Endothelial cell (in vitro differentiated cells): ENCODE data around the gene MAPK6. TPM values are rescaled to one million over a fixed set of nuclear protein-coding genes. Genes with fewer than 3 reads are reported as not detected.
A peak's percentile ranks its signal among the peaks of the same experiment; 100 is the strongest.
"Not testable (repeated sequence)": the region's sequence is repeated elsewhere in the genome, so short reads cannot be mapped to it uniquely, and the experiment has no call there.

Source experiments
- DNase-seq: peaks from one replicate; pipeline ENCODE4 v3.0.0; 2021; ENCODE audit warnings: low spot score
- H3K27ac Mint-ChIP-seq: one replicate; pipeline ENCODE4 v1.8.0; 2021; ENCODE audit warnings: mixed read lengths, inconsistent platforms; ENCODE audit not compliant: unreplicated experiment
- H3K27me3 Mint-ChIP-seq: one replicate; pipeline ENCODE4 v1.8.0; 2021; ENCODE audit warnings: mild to moderate bottlenecking, moderate library complexity, mixed read lengths, inconsistent platforms; ENCODE audit not compliant: unreplicated experiment
- H3K36me3 Mint-ChIP-seq: one replicate; pipeline ENCODE4 v1.8.0; 2021; ENCODE audit warnings: mild to moderate bottlenecking, low read depth, mixed read lengths, inconsistent platforms; ENCODE audit not compliant: unreplicated experiment
- H3K4me1 Mint-ChIP-seq: one replicate; pipeline ENCODE4 v1.8.0; 2021; ENCODE audit warnings: mild to moderate bottlenecking, mixed read lengths, inconsistent platforms; ENCODE audit not compliant: unreplicated experiment
- H3K4me3 Mint-ChIP-seq: one replicate; pipeline ENCODE4 v1.8.0; 2021; ENCODE audit warnings: mild to moderate bottlenecking, mixed read lengths, inconsistent platforms; ENCODE audit not compliant: unreplicated experiment
- H3K9me3 Mint-ChIP-seq: one replicate; pipeline ENCODE4 v1.8.0; 2021; ENCODE audit warnings: mixed read lengths, inconsistent platforms; ENCODE audit not compliant: unreplicated experiment
- total RNA-seq: library from RNA; stranded (reverse); fragmentation: NEBNext Ultra II Directional; extraction: Animal tissue kit (Norgen Biotek cat#: 25700); gene quantifications from one replicate; pipeline ENCODE4 v1.2.1, GENCODE V29; 2021; ENCODE audit not compliant: unreplicated experiment
- TF ChIP-seq, protein P1 (sequence below): fragments of 200-600 bp; sonication (generic); IDR thresholded peaks from one replicate; pipeline ENCODE4 v1.5.0; 2021; ENCODE audit warnings: antibody characterized with exemption; ENCODE audit not compliant: unreplicated experiment

The MAPK6 gene
- total RNA-seq, 1 donor from 2014 or later = 94.6 TPM

DNA sequence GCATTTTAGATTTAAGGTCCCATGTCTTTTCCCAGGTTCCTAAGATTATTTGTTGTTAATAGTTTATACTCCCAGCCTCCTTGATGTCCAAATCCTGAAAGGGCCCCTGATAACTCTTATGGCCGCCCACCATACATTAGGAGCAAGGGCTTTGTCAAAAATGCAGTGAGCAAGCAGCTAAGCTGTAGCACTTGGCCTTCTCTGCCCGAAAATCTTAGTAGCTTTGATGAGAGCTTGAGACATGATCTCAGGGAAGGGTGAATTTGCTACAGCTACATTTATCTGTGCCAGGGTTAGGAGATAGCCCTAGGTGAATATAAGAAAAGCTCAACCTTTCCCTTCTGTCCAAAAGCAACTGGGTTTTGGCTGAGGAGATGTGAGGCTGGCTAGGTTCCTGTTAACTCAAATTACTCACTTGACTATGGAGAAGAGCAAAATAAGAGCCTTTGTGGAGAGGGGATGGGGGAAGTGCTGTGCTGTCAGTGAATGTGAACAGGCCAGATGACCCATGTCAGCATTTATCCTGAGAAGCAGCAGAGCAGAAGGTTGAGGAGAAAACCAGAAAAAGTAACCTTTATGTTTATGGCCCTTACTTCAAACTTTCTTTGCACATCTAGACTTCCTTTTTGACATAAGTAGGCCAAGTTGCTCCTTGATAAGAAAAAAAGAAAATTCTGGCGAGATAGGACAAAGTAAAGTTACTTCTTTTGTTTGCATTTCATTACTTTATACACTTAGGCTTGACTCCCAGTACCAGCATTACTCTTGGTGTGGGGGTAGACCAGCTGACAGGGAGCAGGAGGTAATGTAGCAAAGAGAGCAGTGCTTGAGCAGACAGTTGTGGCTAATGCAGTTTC, 21.1 kb downstream of the MAPK6 start:
- no peaks in the 10 kb centered on the region for H3K9me3 Mint-ChIP-seq

DNA sequence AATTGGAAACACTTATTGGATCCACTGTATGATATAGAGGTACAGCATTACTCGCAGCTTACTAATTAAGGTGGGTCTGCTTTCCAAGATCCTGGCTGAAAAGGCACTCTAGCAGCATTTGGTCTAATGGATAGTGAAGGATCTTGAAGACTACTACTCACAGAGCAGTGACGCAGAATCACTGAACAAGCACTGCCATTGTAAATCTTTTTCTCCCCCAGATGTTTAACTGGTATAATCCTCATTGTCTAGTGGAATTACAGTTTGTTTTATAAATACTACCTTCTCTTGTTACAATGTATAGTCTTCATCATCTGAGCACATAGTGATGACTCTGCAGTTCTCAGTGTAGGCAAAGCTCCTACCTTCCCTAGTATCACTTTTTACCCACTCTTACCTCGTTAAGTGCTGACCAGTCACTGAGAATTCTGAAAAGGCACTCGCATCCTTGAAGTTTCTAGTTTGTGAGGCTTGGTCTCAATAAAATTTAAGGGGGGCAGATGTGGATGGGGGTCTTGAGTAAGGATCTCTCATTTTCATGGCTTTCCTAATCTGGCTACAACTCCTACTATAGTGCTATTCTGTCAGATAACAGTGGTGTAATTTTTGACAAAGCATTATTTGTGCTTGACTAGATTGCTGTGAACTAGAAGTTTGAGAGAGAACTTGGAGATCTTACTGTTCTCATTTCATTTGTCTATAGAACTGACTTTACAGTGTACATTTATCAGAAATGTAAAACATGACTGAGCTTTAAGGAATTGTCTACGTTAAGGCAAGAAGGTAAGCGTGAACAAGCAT, 23.2 kb downstream of the MAPK6 start:
- Mint-ChIP-seq H3K4me3 (no peak overlapping the region), H3K27ac (no peak overlapping the region), H3K4me1 (peaks cover 28% of the 10 kb centered on the region), H3K36me3 (peaks cover 15% of the 10 kb centered on the region), H3K27me3 (no peaks in the 10 kb centered on the region), H3K9me3 (no peaks in the 10 kb centered on the region)
- no peak for DNase-seq
- TF ChIP-seq, protein P1, sequence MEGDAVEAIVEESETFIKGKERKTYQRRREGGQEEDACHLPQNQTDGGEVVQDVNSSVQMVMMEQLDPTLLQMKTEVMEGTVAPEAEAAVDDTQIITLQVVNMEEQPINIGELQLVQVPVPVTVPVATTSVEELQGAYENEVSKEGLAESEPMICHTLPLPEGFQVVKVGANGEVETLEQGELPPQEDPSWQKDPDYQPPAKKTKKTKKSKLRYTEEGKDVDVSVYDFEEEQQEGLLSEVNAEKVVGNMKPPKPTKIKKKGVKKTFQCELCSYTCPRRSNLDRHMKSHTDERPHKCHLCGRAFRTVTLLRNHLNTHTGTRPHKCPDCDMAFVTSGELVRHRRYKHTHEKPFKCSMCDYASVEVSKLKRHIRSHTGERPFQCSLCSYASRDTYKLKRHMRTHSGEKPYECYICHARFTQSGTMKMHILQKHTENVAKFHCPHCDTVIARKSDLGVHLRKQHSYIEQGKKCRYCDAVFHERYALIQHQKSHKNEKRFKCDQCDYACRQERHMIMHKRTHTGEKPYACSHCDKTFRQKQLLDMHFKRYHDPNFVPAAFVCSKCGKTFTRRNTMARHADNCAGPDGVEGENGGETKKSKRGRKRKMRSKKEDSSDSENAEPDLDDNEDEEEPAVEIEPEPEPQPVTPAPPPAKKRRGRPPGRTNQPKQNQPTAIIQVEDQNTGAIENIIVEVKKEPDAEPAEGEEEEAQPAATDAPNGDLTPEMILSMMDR = no peak

More for the DNA sequence above, 21.1 kb downstream of the MAPK6 start:
- no peak for DNase-seq
- no peak overlapping the region for H3K4me3 Mint-ChIP-seq
- TF ChIP-seq, protein P1 = no peak
- H3K4me1 Mint-ChIP-seq = peaks cover 23% of the 10 kb centered on the region
- peak overlapping the region; percentile 9 for H3K27ac Mint-ChIP-seq
- peaks cover 6% of the 10 kb centered on the region for H3K36me3 Mint-ChIP-seq
- H3K27me3 Mint-ChIP-seq = no peaks in the 10 kb centered on the region

GRCh38 chr15:52045795-52046298, 26.8 kb downstream of the MAPK6 start:
- not testable (repeated sequence) for DNase-seq, H3K4me3 Mint-ChIP-seq, H3K9me3 Mint-ChIP-seq, H3K27ac Mint-ChIP-seq, H3K27me3 Mint-ChIP-seq
- Mint-ChIP-seq H3K36me3 (peaks cover 30% of the 10 kb centered on the region), H3K4me1 (peaks cover 13% of the 10 kb centered on the region)
- TF ChIP-seq, protein P1 = peak; percentile 27

DNA sequence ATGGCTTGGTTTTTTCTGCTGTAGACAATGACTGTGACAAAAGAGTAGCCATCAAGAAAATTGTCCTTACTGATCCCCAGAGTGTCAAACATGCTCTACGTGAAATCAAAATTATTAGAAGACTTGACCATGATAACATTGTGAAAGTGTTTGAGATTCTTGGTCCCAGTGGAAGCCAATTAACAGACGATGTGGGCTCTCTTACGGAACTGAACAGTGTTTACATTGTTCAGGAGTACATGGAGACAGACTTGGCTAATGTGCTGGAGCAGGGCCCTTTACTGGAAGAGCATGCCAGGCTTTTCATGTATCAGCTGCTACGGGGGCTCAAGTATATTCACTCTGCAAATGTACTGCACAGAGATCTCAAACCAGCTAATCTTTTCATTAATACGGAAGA, 27.5 kb downstream of the MAPK6 start:
- H3K4me1 Mint-ChIP-seq = peaks cover 13% of the 10 kb centered on the region
- not testable (repeated sequence) for DNase-seq, H3K27me3 Mint-ChIP-seq, H3K27ac Mint-ChIP-seq, H3K9me3 Mint-ChIP-seq, H3K4me3 Mint-ChIP-seq
- peaks cover 30% of the 10 kb centered on the region for H3K36me3 Mint-ChIP-seq

DNA sequence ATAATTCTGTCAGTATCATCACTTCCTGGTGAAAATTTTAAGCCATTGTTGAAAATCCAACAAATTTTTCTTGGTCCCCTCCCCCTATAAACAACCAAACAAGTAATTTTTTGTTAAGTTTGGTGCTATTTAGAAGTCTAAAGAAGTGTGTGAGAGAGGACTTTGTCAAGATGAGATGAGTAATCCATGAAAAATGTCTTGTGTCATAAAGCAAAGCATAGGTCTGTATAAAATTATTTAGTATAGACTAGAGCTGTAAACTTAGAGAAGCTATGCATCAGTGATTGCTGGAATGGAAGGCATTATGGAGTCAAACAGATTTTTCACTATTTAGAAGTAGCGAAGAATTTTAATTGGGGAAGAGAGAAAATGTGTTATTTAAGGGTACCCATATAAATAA, 31.4 kb downstream of the MAPK6 start:
- peaks cover 33% of the 10 kb centered on the region for H3K36me3 Mint-ChIP-seq
- peaks cover 6% of the 10 kb centered on the region for H3K4me1 Mint-ChIP-seq
- H3K27ac Mint-ChIP-seq = peak overlapping the region; percentile 48
- H3K4me3 Mint-ChIP-seq = peak overlapping the region; percentile 81
- H3K27me3 Mint-ChIP-seq = no peaks in the 10 kb centered on the region
- no peak for DNase-seq
- H3K9me3 Mint-ChIP-seq = no peaks in the 10 kb centered on the region
- TF ChIP-seq, protein P1 = no peak
